ENCODE data around the gene ITPR3. TPM values are rescaled to one million over a fixed set of nuclear protein-coding genes. Genes with fewer than 3 reads are reported as not detected.

ITPR3 gene
- total RNA-seq, 4 donors from 2014 or later, result 13.8 to 23.5 (median 19.6) TPM

DNA sequence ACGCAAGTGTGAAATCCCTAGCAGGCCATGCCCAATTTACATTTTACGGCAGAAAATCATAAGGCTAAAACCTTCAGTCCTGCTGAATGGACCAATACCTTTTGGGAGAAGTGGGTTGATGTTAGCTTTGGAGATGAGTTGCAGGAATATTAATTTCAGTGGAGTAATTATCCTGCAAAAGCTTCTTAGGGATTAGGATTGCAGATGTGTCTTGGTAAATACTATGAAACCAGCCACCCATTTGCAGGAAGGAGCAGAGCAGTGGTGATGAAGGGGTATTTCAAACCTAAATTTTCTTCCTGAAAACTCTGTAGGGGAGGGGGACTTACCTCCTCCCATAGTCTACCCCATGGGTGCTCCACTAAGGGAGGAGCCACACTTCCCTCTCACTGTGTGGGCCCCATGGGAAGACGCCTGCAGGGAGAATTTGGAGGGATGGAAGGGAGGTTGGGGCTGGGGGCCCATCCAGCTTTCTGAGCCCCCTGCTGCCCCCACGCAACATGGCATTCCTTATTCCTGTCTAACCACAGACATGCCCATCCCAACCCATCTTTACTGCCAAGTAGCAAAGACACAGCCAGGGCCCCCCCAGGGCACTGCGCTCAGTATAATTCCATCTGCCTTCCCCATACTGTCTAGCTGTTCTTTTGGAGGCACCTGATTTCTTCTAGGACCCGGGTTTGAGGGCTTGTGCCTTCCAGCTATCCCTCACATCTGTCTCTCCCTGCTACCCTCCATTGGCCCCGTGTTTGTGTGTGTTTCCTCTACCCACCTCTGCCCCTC, 105.0 kb downstream of the ITPR3 start:
- TF ChIP-seq, protein P1, sequence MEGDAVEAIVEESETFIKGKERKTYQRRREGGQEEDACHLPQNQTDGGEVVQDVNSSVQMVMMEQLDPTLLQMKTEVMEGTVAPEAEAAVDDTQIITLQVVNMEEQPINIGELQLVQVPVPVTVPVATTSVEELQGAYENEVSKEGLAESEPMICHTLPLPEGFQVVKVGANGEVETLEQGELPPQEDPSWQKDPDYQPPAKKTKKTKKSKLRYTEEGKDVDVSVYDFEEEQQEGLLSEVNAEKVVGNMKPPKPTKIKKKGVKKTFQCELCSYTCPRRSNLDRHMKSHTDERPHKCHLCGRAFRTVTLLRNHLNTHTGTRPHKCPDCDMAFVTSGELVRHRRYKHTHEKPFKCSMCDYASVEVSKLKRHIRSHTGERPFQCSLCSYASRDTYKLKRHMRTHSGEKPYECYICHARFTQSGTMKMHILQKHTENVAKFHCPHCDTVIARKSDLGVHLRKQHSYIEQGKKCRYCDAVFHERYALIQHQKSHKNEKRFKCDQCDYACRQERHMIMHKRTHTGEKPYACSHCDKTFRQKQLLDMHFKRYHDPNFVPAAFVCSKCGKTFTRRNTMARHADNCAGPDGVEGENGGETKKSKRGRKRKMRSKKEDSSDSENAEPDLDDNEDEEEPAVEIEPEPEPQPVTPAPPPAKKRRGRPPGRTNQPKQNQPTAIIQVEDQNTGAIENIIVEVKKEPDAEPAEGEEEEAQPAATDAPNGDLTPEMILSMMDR (IDR thresholded peaks at IDR 0.05; ENCODE audit: low read depth), result no peak

DNA sequence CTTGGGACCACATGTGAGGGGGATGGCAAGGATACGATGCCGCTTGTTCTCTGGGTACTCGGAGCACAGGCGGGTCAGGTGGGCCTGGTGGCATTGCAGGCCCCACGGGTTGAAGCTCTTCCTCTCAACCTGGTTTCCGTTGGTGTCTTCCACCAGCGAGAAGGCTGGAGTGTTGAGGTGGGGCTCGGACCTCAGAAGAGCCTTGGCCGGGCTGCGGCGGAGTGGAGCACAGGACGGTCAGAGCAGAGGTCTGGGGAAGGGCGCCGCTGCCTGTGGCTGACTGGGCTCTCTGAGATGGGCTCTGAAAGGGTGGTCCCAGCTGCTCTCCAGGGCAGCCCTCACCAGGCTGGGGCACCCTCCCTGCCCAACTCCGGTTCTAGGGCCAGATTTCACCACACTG, 105.6 kb downstream of the ITPR3 start:
- TF ChIP-seq, protein P1 (IDR thresholded peaks at IDR 0.05; ENCODE audit: low read depth), result no peak

DNA sequence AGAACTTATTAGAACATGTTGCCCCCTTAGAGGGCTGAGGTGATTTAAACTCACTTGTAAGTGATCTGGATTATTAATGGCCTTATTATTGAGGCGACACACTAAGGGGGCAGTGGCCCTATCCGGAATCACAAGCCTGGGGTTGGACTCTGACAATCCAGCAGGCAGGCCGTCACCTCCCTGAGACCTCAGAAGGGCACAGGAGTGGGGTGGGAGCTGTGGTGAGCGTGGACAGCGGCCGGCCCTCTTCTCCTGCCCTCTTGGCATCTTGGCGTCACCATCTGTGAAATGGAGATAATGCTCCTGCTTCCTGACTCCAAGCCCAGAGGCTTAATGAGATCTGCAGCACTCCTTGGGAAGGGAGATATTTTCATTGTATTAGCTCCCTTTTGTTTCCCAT, 106.0 kb downstream of the ITPR3 start:
- TF ChIP-seq, protein P1 (IDR thresholded peaks at IDR 0.05; ENCODE audit: low read depth), result no peak

DNA sequence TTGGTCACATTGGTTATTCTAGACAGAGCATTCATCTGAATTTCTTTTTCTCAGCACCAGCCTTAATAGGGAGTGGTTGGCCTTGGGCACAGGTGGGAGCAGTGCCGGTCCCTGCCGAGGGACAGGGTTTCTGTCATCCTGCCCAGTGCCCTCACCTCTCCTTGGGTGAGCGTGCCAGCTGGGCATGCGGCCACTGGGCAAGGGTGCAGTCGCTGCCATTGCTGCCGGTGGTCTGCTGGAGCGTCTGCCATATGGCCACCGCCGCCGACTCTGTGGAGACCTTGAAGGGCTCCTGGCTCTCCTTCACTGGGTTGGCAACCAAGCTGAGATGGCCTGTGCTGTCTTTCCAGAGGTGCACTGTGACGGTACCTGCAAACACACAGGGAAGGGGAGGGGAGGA, 106.8 kb downstream of the ITPR3 start:
- TF ChIP-seq, protein P1 (IDR thresholded peaks at IDR 0.05; ENCODE audit: low read depth), result no peak

DNA sequence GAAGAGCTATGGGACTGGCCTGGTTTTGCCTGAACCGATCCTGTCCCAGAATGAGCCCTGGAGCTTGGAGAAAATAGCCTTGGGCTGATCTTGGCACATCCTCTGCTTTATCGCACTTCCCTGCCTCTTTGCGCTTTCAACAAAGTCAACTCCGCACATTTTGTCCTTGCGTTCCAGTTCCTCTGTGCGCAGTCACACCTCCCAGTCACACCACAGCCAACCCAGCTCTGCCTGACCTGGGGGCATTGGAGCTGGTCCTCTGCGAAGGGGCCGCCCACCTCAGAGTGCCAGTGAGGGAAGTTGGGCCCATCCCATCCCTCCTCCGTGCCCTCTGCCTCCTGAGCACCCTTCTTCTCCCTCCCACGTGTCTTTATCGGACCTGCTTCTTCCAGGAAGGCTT, 107.3 kb downstream of the ITPR3 start:
- TF ChIP-seq, protein P1 (IDR thresholded peaks at IDR 0.05; ENCODE audit: low read depth), result no peak

DNA sequence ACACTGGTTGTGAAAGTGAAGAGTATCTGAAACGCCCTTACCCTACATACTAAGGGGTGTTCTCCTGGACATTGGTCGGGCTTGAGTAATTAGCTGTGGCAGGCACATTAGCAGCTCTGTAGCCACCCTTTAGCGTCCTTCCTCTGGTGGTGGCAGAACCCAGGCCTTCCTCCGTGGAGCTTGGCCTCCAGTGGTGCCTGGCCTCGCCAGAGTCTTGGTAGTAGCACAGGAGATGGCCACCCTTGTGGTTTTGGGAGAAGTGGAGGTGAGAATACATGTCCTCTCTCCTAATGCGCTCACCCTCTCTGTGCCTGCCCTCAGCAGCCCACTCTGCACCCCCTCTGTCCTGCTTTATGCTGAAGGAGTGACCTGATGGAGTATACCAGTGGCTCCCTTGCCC, 107.9 kb downstream of the ITPR3 start:
- TF ChIP-seq, protein P1 (IDR thresholded peaks at IDR 0.05; ENCODE audit: low read depth), result no peak

DNA sequence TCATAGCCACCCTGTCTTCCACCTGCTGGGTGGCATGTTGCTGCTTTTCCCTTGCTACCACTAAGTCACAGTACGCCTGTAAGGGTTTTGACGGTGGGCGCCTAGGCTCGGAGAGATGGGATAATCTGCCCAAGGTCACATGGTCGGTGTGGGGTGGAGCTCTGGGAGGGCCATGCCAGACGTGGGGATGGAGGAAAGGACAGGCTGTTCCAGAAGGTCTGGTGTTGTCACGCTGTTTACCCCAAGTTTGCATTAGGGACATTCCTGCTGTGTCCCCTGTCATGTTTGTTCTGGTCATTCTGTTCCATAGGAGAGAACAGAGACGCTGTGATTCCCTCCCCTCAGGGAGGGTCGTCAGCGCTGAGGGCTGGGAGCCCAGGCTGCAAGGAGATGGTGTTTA, 109.5 kb downstream of the ITPR3 start:
- TF ChIP-seq, protein P1 (IDR thresholded peaks at IDR 0.05; ENCODE audit: low read depth), result no peak
